NCI-H2227 (cell line): Measurements from ENCODE around the gene ILDR2.

ENCODE experiments used
- DNase-seq: peaks from one replicate; lab custom pipeline; 2025; ENCODE audit not compliant: unreplicated experiment; lab: John Stamatoyannopoulos, UW

The ILDR2 gene

DNA sequence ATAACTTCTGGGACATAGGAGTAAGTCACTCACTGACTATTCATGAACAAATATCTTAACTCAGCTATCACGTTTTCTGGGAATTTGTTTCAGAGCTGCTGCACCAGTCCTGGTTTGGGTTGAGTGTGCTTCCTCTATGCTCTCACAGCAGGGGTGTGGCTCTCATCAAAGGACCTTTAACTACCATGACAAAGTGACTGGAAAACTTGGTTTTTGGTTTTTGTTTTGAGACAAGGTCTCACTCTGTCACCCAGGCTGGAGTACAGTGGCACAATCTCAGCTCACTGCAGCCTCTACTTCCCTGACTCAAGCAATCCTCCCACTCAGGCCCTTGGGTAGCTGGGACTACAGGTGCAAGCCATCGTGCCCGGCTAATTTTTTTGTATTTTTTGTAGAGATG, 4.1 kb downstream of the ILDR2 start:
- DNase-seq, result no peak

DNA sequence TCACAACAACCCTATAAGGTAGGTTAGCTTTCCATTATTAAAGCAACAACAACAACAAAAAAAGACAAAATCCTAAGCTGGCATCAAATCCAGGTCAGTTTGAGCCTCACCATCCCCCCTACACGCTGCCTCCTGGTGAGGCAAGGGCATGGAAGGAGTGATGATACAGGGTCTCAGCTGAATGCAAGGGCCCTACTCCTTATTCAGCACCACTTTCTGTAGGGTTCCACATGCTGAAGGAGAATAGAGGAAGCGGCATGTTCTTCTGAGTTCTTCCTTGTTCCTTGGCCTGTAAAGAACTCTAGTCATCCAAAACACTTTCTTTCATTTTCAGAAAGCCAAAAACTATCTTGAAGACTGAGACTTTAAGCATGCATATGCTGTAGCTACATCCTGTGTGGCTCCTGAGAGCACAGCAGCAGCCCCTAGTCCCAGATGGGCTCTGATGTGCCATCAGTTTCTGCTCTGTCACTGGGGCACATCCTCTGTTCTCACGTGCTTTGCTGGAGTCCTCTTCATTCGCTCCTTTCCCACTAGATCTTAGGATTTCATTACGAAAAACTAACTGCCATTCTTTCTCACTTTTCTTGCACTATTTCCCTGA, 6.2 kb downstream of the ILDR2 start:
- DNase-seq, result no peak

- DNase-seq, result no peak
Measured at GRCh38 chr1:166960858-166961474, 14.4 kb downstream of the ILDR2 start.

DNA sequence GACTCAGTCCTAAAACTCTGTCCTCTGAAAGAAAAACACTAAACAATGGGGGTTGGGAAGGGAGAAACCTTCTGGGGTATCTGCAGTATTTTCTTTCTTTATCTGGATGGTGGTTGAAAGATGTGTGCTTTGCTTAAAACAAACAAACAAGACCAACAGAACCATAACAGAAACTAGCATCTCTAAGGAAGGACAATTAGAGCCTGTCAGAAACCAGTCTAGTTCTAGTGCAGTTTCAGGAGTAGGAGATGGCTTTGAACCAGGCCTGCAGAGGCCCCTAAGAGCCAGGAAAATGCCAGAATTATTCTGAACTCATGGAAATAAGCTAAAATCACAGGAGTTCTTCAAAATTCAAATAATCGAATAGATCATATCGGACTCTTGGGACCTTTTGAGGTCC, 18.5 kb downstream of the ILDR2 start:
- no peak for DNase-seq

DNA sequence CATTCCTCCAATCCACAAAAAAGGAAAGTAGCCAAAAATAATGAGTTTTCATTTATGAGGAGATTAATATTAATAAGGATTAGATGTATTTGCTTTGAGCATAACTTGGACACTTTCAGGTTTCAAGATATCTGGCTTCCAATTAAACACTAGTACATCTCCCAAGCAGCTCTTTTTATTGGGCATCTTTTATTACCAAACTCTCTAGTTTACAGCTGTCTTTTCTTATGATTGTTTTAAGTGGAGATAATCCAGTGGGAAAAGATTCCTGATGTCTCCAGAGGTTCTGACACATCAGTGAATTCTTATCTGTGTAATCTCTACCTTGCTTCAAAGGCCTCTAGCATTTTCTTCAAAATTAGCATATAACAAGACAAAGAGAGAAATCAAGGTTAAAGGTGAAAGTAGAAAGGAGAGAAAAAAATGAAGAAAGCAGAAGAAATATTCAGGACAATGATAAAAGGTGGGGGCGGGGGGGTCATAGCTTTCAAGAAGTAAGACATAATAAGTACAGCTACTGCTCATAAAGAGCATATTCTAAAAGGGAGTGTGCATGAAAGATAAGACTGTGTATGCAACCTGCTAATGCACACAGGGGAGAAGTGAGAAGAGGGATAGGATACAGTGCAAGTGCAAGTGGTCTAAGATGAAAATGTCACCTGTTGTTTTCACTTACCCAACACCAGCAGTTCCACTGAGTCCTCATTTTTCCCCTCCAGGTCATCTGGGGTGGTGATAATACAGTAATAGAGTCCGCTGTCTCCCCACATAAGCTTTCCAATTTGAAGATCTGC, 19.1 kb downstream of the ILDR2 start:
- DNase-seq, result no peak

DNA sequence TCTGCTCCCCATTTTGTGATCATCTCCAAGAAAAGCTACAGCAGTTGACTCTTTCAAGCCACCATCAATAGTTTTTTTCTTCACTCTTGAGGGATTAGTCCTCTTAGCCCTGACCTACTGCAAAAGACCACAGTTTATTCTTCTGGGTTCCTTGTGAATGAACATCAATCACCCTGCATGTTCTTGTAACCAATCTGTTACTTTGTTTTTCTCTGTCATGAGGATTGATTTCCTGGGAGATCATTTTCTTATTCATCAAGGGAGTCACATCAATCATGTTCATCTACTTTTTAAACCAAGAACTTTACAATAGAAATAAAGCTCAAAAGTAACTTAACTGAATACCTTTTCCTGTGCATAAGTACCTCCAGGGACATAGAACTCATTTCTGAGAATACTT, 21.8 kb downstream of the ILDR2 start:
- no peak for DNase-seq

DNA sequence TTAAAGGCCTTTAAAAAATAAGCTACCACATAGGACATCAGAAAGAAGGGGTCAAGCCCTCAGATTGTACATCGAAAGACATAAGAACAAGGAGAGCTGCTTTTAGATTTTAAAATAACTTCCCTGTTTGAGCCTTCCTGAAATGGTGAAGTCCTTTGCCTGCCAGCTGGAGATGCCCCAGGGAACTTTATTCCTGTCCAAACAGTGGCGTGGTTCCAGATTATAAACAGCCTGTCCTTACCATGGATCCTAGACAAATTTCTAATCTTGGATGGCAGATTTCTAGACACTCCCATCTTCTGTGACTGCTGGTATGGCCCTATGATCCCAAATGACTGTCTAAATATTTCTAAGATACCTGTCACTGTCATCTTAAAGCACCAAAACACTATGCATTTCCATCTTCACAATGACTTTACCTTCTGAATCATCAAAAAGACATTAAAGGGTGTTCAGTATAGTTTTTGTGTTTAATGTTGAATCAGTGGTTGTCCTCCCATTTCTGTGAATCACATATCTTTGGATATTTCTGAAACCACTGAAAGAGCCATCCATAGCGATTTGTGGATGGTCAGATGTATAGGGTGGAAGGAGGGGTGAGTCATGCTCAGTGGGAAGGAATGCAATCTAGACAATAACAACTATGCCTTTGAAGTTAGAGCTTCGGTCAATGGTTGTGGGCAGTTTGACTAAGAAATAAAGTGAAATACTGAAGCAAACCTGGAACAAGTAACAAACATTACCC, 23.2 kb downstream of the ILDR2 start:
- no peak for DNase-seq

- DNase-seq, result no peak
Measured at GRCh38 chr1:166951050-166951449, 24.3 kb downstream of the ILDR2 start.

GRCh38 chr1:166950156-166950555, 25.2 kb downstream of the ILDR2 start:
- DNase-seq, result peak; percentile 54

- DNase-seq, result no peak
Measured at GRCh38 chr1:166948856-166949350, 26.4 kb downstream of the ILDR2 start.

DNA sequence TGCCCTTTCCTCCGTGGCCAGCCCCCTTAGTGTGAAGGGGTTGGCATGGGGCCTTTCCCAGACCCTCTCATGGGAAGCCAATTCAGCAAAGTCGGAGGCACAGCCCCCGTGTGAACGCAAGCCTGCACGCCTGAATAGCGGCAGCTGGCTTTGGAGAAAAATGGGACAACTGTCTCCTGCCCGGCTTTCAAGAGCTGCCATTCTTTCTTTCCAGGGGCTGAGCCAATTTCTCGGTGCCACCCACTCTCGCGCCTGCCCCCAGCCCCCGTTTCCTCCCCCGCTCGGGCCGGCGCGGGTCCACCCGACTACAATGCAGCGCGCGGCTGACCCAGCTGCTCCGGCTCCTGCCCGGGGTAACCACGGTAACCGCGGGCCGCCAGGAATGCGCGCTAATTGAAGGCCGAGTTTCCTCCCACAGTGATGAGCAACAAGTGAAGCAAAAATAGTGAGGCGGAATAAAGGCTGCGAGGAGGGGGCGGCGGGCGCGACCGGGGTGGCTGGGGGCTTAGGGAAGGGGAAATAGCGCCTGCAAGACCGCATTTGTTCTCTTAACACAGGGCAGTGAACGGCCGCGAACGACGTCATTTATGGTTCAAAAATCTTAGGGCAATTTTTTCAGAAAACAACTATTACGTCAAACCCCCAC, 27.8 kb downstream of the ILDR2 start:
- peak; percentile 85 for DNase-seq

GRCh38 chr1:166944186-166944967, 31.0 kb downstream of the ILDR2 start:
- no peak for DNase-seq

DNA sequence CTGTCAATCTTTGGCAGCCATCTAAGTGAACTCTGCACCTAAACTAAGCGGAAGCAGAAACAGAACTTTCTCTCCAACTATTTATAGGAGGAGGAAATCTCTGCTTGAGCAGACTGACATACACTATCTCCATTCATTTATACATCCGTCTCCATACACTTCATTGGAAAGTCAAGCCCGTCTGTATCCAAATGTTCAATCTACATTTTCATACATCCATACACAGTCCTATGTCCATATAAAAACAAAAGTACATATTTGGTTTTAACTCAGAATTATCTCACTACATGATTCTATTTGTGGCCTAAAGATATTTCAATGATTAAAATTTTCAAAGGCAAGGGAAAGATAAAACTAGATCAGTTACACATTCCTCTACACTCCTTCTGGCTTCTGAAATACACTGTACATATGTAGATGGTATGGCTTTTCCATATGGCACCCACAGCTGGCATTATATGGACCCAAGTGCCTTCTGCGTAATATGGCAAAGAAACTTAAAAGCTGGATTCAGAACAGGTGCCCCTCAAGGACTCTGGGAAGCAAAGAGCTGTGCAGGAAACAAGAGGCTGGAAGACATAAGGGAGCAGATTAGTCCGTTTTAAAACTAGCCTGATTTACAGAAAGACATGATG, 35.5 kb downstream of the ILDR2 start:
- DNase-seq, result no peak

- no peak for DNase-seq
Measured at GRCh38 chr1:166937962-166938361, 37.4 kb downstream of the ILDR2 start.

DNA sequence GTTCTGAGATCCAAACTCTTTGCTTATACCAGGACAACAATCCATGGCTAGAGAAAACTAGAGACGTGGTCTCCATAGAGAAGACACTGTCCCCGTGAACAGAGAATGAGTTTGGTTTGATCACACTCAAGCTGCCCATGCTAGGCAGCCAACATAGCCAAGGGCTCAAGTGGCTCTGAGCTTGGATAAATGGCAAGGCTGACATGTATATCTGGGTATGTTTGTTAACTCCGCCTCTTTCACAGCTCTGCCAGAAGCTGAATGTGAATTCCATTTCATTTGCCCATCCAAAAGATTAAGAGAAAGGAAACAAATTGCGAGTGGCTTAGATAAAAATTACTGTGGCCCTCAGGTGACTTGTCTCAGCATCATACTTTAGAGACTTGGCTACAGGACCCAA, 38.0 kb downstream of the ILDR2 start:
- DNase-seq, result no peak

DNA sequence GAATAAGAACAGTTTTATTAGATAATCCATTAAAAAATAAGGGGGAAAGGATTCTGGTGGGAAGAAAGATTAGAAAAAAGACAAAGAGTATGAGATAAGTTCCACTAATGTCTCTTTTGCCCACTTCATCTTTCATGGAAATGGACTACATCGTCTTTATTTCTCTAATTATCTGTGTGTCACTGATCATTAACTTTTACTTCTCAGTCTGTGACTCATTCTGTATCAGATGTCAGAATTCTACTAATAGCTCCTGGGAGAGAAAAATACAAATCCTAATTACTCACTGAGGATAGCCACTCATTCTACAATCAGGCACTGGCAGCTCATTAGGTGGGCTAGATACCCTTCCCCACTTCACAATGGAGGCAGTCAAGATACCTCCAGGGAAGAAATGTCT, 41.7 kb downstream of the ILDR2 start:
- no peak for DNase-seq

DNA sequence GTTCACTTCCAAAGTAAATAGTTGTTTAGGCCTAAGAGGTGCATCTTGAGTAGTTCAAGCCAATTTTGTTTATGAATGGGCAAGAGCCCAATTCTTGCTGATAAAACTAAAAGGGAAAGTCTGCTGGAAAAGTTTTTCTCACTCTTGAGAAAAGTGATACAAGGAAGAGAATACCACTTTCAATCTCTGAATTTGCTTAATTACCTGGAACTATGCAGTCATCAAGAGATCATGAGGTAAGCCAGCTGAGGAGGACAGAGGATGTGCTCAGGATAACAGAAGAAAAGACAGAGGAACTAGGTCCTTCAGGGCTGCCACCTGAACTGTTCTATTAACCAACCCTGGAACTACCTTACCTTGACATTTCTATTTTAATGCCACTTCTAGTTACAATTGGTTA, 42.2 kb downstream of the ILDR2 start:
- DNase-seq, result no peak

GRCh38 chr1:166929911-166930310, 45.4 kb downstream of the ILDR2 start:
- DNase-seq, result no peak

DNA sequence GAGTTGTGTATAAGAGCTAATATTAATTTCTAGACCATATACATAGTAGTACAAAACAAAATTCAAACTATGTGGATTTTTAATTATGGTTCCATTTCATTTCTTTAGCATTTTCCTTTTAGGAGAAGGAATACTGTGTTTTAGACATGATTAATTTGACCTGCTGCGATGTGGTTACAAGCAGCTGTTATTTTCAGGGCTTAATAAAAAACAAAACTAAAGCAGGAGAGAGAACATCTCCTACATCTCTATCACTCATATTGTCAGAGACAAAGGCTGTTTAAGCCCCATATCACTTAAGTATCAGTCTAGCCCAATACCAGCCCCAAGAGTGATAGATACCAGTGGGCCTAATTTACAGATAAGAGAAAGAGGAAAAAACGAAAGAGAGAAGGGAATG, 47.6 kb downstream of the ILDR2 start:
- DNase-seq, result no peak
